HEK293 (cell line): ENCODE data around the gene PROSER2.

Experiments
- CTCF ChIP-seq: fragments of 450-650 bp; formaldehyde crosslinking; IDR thresholded peaks from 2 replicates; pipeline ENCODE4 v1.5.1; 2016; ENCODE audit warnings: missing biosample characterization, missing genetic modification characterization
- GLIS1 ChIP-seq: fragments of 450-650 bp; formaldehyde crosslinking; IDR thresholded peaks from 2 replicates; pipeline ENCODE4 v1.5.1; 2016; ENCODE audit warnings: missing biosample characterization, missing genetic modification characterization
- TF ChIP-seq, protein P1 (sequence below): fragments of 450-650 bp; formaldehyde crosslinking; IDR thresholded peaks from 2 replicates; pipeline ENCODE4 v1.5.1; 2016; ENCODE audit warnings: missing biosample characterization, missing genetic modification characterization

- no peak for TF ChIP-seq CTCF (tag by site-specific recombination)
- TF ChIP-seq, protein P1, sequence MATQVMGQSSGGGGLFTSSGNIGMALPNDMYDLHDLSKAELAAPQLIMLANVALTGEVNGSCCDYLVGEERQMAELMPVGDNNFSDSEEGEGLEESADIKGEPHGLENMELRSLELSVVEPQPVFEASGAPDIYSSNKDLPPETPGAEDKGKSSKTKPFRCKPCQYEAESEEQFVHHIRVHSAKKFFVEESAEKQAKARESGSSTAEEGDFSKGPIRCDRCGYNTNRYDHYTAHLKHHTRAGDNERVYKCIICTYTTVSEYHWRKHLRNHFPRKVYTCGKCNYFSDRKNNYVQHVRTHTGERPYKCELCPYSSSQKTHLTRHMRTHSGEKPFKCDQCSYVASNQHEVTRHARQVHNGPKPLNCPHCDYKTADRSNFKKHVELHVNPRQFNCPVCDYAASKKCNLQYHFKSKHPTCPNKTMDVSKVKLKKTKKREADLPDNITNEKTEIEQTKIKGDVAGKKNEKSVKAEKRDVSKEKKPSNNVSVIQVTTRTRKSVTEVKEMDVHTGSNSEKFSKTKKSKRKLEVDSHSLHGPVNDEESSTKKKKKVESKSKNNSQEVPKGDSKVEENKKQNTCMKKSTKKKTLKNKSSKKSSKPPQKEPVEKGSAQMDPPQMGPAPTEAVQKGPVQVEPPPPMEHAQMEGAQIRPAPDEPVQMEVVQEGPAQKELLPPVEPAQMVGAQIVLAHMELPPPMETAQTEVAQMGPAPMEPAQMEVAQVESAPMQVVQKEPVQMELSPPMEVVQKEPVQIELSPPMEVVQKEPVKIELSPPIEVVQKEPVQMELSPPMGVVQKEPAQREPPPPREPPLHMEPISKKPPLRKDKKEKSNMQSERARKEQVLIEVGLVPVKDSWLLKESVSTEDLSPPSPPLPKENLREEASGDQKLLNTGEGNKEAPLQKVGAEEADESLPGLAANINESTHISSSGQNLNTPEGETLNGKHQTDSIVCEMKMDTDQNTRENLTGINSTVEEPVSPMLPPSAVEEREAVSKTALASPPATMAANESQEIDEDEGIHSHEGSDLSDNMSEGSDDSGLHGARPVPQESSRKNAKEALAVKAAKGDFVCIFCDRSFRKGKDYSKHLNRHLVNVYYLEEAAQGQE, result no peak
- TF ChIP-seq GLIS1 (tag by site-specific recombination), result no peak
Measured at GRCh38 chr10:11887381-11888227, 64.4 kb downstream of the PROSER2 start.
